Smooth muscle cell (in vitro differentiated cells): Measurements from ENCODE around the gene TNS4. TPM values are rescaled to one million over a fixed set of nuclear protein-coding genes. Genes with fewer than 3 reads are reported as not detected.
A peak's percentile ranks its signal among the peaks of the same experiment; 100 is the strongest.

Source experiments
- DNase-seq: peaks from one replicate; lab custom pipeline; 2025; ENCODE audit not compliant: unreplicated experiment; lab: John Stamatoyannopoulos, UW
- H2AFZ ChIP-seq: fragments of 200-600 bp; sonication (generic); 2 replicates; pipeline ENCODE4 v1.6.0; 2016; ENCODE audit warnings: antibody characterized with exemption, low read depth, mild to moderate bottlenecking
- H3F3A ChIP-seq: fragments of 200-600 bp; sonication (generic); 2 replicates; pipeline ENCODE4 v1.6.0; 2017; ENCODE audit warnings: antibody characterized with exemption, low read depth
- H3K27ac ChIP-seq: fragments of 200-600 bp; sonication (generic); 2 replicates; pipeline ENCODE4 v1.5.1; 2016; ENCODE audit warnings: low read depth, mild to moderate bottlenecking
- H3K27me3 ChIP-seq: fragments of 200-600 bp; sonication (generic); 2 replicates; pipeline ENCODE4 v1.6.1; 2016; ENCODE audit warnings: low read depth, mild to moderate bottlenecking
- H3K36me3 ChIP-seq: fragments of 200-600 bp; sonication (generic); 2 replicates; pipeline ENCODE4 v1.5.1; 2016; ENCODE audit warnings: low read depth
- H3K4me1 ChIP-seq: fragments of 200-600 bp; sonication (generic); 2 replicates; pipeline ENCODE4 v1.5.1; 2016; ENCODE audit warnings: low read depth
- H3K4me2 ChIP-seq: fragments of 200-600 bp; sonication (generic); 2 replicates; pipeline ENCODE4 v1.6.0; 2016; ENCODE audit warnings: mild to moderate bottlenecking
- H3K4me3 ChIP-seq: fragments of 200-600 bp; sonication (generic); 2 replicates; pipeline ENCODE4 v1.5.1; 2016; ENCODE audit warnings: mild to moderate bottlenecking
- H3K79me2 ChIP-seq: fragments of 200-600 bp; sonication (generic); 2 replicates; pipeline ENCODE4 v1.6.0; 2016; ENCODE audit warnings: low read depth, mild to moderate bottlenecking
- H3K9ac ChIP-seq: fragments of 200-600 bp; sonication (generic); 2 replicates; pipeline ENCODE4 v1.6.0; 2016; ENCODE audit warnings: low read depth
- H3K9me3 ChIP-seq: fragments of 200-600 bp; sonication (generic); replicated peaks from 2 replicates; pipeline ENCODE4 v1.5.1; 2016; ENCODE audit warnings: low read depth
- H4K20me1 ChIP-seq: fragments of 200-600 bp; sonication (generic); 2 replicates; pipeline ENCODE4 v1.6.0; 2016; ENCODE audit warnings: low read depth
- CTCF ChIP-seq: fragments of 200-600 bp; sonication (generic); IDR thresholded peaks from 2 replicates; pipeline ENCODE4 v1.5.1; 2017; ENCODE audit warnings: borderline replicate concordance, mild to moderate bottlenecking, antibody characterized with exemption; ENCODE audit not compliant: insufficient read depth, poor library complexity, severe bottlenecking
- WGBS: methylation state at CpG from one replicate; pipeline ENCODE4 v1.1.7; 2016; ENCODE audit warnings: low lambda C conversion rate; 5-methylcytosine and 5-hydroxymethylcytosine counted together
- polyA plus RNA-seq: library from polyadenylated mRNA; unstranded; fragments of >200 nt; fragmentation: Nextera tagmentation; extraction: Ambion mirVana; gene quantifications from 2 replicates; pipeline ENCODE4 v1.2.1, GENCODE V29; 2016
- total RNA-seq: library from RNA; depleted of rRNA; stranded (reverse); fragments of >200 nt; gene quantifications from 2 replicates; pipeline ENCODE4 v1.2.3, GENCODE V29; 2014

TNS4 gene
- total and polyA plus RNA-seq, 2 experiments from 2014 or later, result 0.13 to 1.2 TPM

- TF ChIP-seq CTCF, result no peak
These were observed 14.7 kb downstream of the TNS4 start for GRCh38 chr17:40486522-40487370.

GRCh38 chr17:40485851-40486521 lies 15.4 kb downstream of the TNS4 start:
- H3K9me3 ChIP-seq, result no peaks in the 10 kb centered on the region
- H3K4me3 ChIP-seq, result no peak overlapping the region
- peaks cover 13% of the 10 kb centered on the region for H3K4me1 ChIP-seq
- H4K20me1 ChIP-seq, result no peaks in the 10 kb centered on the region
- H3K4me2 ChIP-seq, result peak overlapping the region; percentile 74
- H3F3A ChIP-seq, result peaks cover 10% of the 10 kb centered on the region
- TF ChIP-seq CTCF, result no peak
- H3K9ac ChIP-seq, result peak overlapping the region; percentile 77
- H3K79me2 ChIP-seq, result no peaks in the 10 kb centered on the region
- peak overlapping the region; percentile 89 for H3K27ac ChIP-seq
- no peaks in the 10 kb centered on the region for H3K36me3 ChIP-seq
- DNase-seq, result peak; percentile 12
- WGBS, result 9% methylated on average over 17 of the region's 17 CpGs
- H3K27me3 ChIP-seq, result no peaks in the 10 kb centered on the region
- no peak overlapping the region for H2AFZ ChIP-seq

More at GRCh38 chr17:40486522-40487370, 14.7 kb downstream of the TNS4 start:
- Histone ChIP-seq H3K79me2 (no peaks in the 10 kb centered on the region), H4K20me1 (no peaks in the 10 kb centered on the region), H3K27ac (peak overlapping the region; percentile 89), H3K27me3 (no peaks in the 10 kb centered on the region), H3K9ac (peak overlapping the region; percentile 77), H3K36me3 (no peaks in the 10 kb centered on the region), H3K9me3 (no peaks in the 10 kb centered on the region), H3F3A (peaks cover 10% of the 10 kb centered on the region), H3K4me1 (peaks cover 13% of the 10 kb centered on the region), H3K4me2 (peak overlapping the region; percentile 74), H2AFZ (no peak overlapping the region), H3K4me3 (no peak overlapping the region)
- WGBS, result 82% methylated on average over 12 of the region's 12 CpGs
- DNase-seq, result no peak

GRCh38 chr17:40484973-40485530 lies 16.4 kb downstream of the TNS4 start:
- H3K4me1 ChIP-seq, result peaks cover 7% of the 10 kb centered on the region
- no peaks in the 10 kb centered on the region for H3K79me2 ChIP-seq
- H2AFZ ChIP-seq, result no peak overlapping the region

More at GRCh38 chr17:40484973-40485530, 16.4 kb downstream of the TNS4 start:
- no peak for DNase-seq
- H3K4me2 ChIP-seq, result peak overlapping the region; percentile 74
- H4K20me1 ChIP-seq, result no peaks in the 10 kb centered on the region
- peak overlapping the region; percentile 77 for H3K9ac ChIP-seq
- H3K27ac ChIP-seq, result peak overlapping the region; percentile 89
- H3K9me3 ChIP-seq, result no peaks in the 10 kb centered on the region
- no peaks in the 10 kb centered on the region for H3K36me3 ChIP-seq
- TF ChIP-seq CTCF, result no peak
- peaks cover 10% of the 10 kb centered on the region for H3F3A ChIP-seq
- no peaks in the 10 kb centered on the region for H3K27me3 ChIP-seq
- no peak overlapping the region for H3K4me3 ChIP-seq
- 72% methylated on average over 7 of the region's 7 CpGs for WGBS
